Tongue (tissue), 1 donor: ENCODE results near the gene MIA2. TPM values are rescaled to one million over a fixed set of nuclear protein-coding genes. Genes with fewer than 3 reads are reported as not detected.

Experiments used
- total RNA-seq: library from RNA; depleted of rRNA; stranded (reverse); fragments of >200 nt; gene quantifications from one replicate; pipeline ENCODE4 v1.2.3, GENCODE V29; 2014

The MIA2 gene
- total RNA-seq, 1 donor from 2014 or later = 46.9 TPM

Other genes with a start within 250 kb of the MIA2 start
- 122 TPM for gene SEC23A, start 130.7 kb upstream of the MIA2 start, total RNA-seq
- gene GEMIN2, start 119.6 kb upstream of the MIA2 start, total RNA-seq = 36.0 TPM
- 32.8 TPM for gene TRAPPC6B, start 63.6 kb upstream of the MIA2 start, total RNA-seq
- 31.1 TPM for gene PNN, start 58.7 kb upstream of the MIA2 start, total RNA-seq
- 11.5 TPM for gene FBXO33, start 198.5 kb downstream of the MIA2 start, total RNA-seq